ENCODE measurements around the gene MCUB.

MCUB gene

GRCh38 chr4:109684727-109685126 lies 124.7 kb downstream of the MCUB start:
- H3K36me3 ChIP-seq: peaks cover 37 to 90% (median 46%) of the 10 kb centered on the region in 11 experiments
- H4K20me1 ChIP-seq: no peaks in the 10 kb centered on the region
- peaks cover 3 to 11% (median 8%) of the 10 kb centered on the region in 11 experiments; a peak in 20 of 22 replicates for H3K9me3 ChIP-seq (replicated peaks in 1 of 11)
- TF ChIP-seq Cebpa-rat (IDR thresholded peaks at IDR 0.05): no peak
- no peak overlapping the region for H3K27ac ChIP-seq
- H3K9ac ChIP-seq: no peak overlapping the region
- H3K4me3 ChIP-seq: no peak overlapping the region
- no peak overlapping the region for H3K4me2 ChIP-seq
- H3K4me1 ChIP-seq: peaks cover 0 to 6% (median 0%) of the 10 kb centered on the region in 10 experiments; a peak in 1 of 20 replicates
- H3K27me3 ChIP-seq: no peaks in the 10 kb centered on the region

DNA sequence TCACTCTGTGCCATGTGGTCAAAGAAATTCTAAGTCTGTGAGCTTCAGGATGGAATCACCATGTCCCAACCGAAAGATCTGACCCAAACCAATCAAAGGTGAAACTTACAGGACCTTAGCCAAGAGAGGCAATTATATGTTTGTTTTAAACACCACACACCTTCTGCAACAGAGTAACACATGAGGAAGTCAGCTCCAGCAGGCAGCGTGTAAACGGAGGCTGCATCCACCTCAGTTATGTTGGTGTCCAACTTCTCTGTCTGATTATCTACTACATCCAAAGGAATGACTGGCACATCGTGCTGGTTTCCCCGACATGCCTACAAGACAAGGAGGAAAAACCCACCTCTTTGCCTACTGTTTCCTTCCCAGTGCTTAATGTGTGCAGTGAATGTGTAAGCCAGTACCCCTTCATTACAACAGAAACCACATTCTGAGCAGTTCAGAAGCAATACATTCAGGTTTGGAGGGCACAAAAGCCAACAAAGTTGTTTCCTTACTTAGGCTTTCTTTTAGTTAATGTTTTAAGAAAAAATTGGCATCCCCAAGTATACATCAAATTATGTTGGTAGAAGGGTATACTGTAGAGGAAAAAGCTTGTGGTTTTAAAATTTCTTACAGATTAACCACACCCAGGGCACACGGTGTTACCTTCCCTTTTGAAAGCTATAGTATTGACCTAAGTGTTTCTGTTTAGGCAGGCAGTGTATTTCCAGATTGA lies 130.8 kb downstream of the MCUB start:
- H3K27me3 ChIP-seq: no peaks in the 10 kb centered on the region
- no peaks in the 10 kb centered on the region for H3K9me3 ChIP-seq (replicated peaks in 1 of 11)
- H3K9ac ChIP-seq: no peak overlapping the region
- H3K4me1 ChIP-seq: peaks cover 0 to 6% (median 0%) of the 10 kb centered on the region in 10 experiments; a peak in 1 of 20 replicates
- peaks cover 68 to 99% (median 90%) of the 10 kb centered on the region in 11 experiments for H3K36me3 ChIP-seq
- H3K4me2 ChIP-seq: no peak overlapping the region
- peaks cover 0 to under 1% (median 0%) of the 10 kb centered on the region in 11 experiments; a peak in 2 of 22 replicates for H4K20me1 ChIP-seq
- H3K4me3 ChIP-seq: no peak overlapping the region
- H3K27ac ChIP-seq: no peak overlapping the region
- no peak for TF ChIP-seq Cebpa-rat (IDR thresholded peaks at IDR 0.05)

DNA sequence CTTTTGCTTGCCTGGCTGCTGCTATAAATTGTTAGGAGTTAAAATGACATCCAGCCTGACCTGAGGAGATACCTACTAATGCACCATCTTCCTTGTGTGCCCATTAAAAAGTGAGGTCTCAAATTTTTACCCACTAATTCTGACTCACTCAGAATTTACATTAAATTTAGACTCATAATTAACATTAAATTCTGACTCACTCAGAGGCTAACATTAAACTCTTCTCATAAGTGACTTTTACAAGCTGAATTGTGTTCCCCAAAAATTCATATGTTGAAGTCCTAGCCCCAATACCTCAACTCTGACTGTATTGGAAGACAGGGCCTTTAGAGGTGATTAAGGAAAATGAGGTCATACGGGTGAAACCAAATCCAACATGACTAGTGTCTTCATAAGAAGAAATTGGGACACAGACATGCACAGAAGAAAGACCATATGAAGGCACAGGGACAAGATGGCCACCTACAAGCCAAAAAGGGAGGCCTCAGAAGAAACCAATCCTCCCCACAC lies 131.4 kb downstream of the MCUB start:
- H3K4me1 ChIP-seq: peaks cover 0 to 6% (median 0%) of the 10 kb centered on the region in 10 experiments; a peak in 1 of 20 replicates
- no peak overlapping the region for H3K9ac ChIP-seq
- TF ChIP-seq Cebpa-rat (IDR thresholded peaks at IDR 0.05): no peak
- H3K4me2 ChIP-seq: no peak overlapping the region
- H4K20me1 ChIP-seq: peaks cover 0 to 4% (median 0%) of the 10 kb centered on the region in 11 experiments; a peak in 2 of 22 replicates
- H3K27me3 ChIP-seq: no peaks in the 10 kb centered on the region
- peaks cover 63 to 99% (median 89%) of the 10 kb centered on the region in 11 experiments for H3K36me3 ChIP-seq
- no peaks in the 10 kb centered on the region for H3K9me3 ChIP-seq (replicated peaks in 1 of 11)
- no peak overlapping the region for H3K27ac ChIP-seq
- no peak overlapping the region for H3K4me3 ChIP-seq

DNA sequence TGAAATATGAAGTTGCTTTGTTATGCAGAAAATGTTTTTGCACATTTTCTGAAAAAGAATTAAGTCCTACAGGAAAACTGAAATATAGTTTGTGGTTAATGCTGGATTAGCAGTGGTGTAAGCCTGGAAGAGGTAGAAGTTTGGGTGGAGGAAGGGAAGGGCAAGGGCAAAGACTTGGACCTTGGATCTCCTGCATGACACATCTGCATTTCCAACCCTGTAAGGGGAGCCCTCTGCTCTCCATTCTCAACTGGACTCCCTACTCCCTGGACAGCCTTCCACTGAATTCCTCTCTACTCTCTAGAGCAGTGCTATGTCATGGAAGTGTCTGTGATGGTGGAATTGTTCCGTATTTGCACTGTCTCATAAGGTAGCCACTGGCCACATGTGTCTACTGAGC lies 138.6 kb downstream of the MCUB start:
- no peak for TF ChIP-seq Cebpa-rat (IDR thresholded peaks at IDR 0.05)
- Histone ChIP-seq H3K4me3 (no peak overlapping the region), H3K4me1 (peaks cover 13 to 21% (median 16%) of the 10 kb centered on the region in 10 experiments), H3K9me3 (replicated peaks in 1 of 11) (no peaks in the 10 kb centered on the region), H4K20me1 (peaks cover 0 to 6% (median 0%) of the 10 kb centered on the region in 11 experiments; a peak in 3 of 22 replicates), H3K27ac (no peak overlapping the region), H3K27me3 (no peaks in the 10 kb centered on the region), H3K4me2 (no peak overlapping the region), H3K36me3 (peaks cover 7 to 50% (median 42%) of the 10 kb centered on the region in 11 experiments), H3K9ac (no peak overlapping the region)

DNA sequence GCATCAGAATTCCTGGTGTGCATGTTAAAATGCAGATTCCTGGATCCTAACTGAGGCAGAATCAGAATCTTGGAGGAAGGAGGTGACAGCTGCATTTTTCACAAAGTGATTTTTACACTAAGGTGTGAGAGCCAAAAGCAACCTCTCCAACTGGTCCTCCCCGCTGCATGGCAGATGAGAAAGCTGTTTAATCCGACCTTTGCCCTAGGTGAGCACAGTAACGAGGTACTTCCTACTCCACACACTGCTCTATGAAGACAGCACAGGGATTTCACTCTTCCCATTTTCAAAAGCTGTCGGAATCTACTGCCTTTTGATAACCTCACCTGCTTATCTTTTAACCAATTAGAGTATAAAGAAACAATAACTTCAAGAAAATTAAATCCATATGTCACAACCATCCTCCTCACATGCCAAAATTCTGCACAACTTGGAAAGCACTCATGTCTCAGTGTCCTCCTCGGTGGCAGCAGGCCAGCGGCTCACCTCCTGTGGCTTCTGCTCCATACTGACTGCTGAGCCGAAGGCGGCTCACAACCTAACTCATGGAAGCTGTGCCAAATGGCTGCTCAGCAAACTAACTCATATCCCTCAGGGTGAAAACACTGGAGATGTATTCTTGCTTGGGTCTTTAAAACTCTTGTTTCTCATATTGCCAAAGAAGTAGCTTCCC lies 139.6 kb downstream of the MCUB start:
- Histone ChIP-seq H3K4me1 (peaks cover 18 to 25% (median 23%) of the 10 kb centered on the region in 10 experiments), H3K4me2 (no peak overlapping the region), H3K9ac (no peak overlapping the region)

GRCh38 chr4:109701566-109702410 lies 141.7 kb downstream of the MCUB start:
- peaks cover 0 to 6% (median 0%) of the 10 kb centered on the region in 11 experiments; a peak in 2 of 22 replicates for H4K20me1 ChIP-seq
- H3K27me3 ChIP-seq: no peaks in the 10 kb centered on the region
- peak overlapping the region; percentile 74 to 95 (median 89) for H3K4me2 ChIP-seq
- H3K4me1 ChIP-seq: peaks cover 18 to 25% (median 23%) of the 10 kb centered on the region in 10 experiments
- no peak for TF ChIP-seq Cebpa-rat (IDR thresholded peaks at IDR 0.05)
- H3K4me3 ChIP-seq: peak overlapping the region; percentile 72 to 92 (median 78)
- H3K9ac ChIP-seq: peak overlapping the region; percentile 77 to 88 (median 85)
- H3K9me3 ChIP-seq (replicated peaks in 1 of 11): no peaks in the 10 kb centered on the region
- peak overlapping the region; percentile 48 to 86 (median 80); a peak in 21 of 22 replicates for H3K27ac ChIP-seq
- H3K36me3 ChIP-seq: peaks cover 7 to 22% (median 14%) of the 10 kb centered on the region in 11 experiments; a peak in 20 of 22 replicates

More for the DNA sequence above, 139.6 kb downstream of the MCUB start:
- Histone ChIP-seq H3K36me3 (peaks cover 7 to 40% (median 32%) of the 10 kb centered on the region in 11 experiments; a peak in 21 of 22 replicates), H3K4me3 (no peak overlapping the region), H3K27ac (no peak overlapping the region), H3K27me3 (no peaks in the 10 kb centered on the region), H3K9me3 (replicated peaks in 1 of 11) (no peaks in the 10 kb centered on the region), H4K20me1 (peaks cover 0 to 6% (median 0%) of the 10 kb centered on the region in 11 experiments; a peak in 3 of 22 replicates)
- TF ChIP-seq Cebpa-rat (IDR thresholded peaks at IDR 0.05): no peak

DNA sequence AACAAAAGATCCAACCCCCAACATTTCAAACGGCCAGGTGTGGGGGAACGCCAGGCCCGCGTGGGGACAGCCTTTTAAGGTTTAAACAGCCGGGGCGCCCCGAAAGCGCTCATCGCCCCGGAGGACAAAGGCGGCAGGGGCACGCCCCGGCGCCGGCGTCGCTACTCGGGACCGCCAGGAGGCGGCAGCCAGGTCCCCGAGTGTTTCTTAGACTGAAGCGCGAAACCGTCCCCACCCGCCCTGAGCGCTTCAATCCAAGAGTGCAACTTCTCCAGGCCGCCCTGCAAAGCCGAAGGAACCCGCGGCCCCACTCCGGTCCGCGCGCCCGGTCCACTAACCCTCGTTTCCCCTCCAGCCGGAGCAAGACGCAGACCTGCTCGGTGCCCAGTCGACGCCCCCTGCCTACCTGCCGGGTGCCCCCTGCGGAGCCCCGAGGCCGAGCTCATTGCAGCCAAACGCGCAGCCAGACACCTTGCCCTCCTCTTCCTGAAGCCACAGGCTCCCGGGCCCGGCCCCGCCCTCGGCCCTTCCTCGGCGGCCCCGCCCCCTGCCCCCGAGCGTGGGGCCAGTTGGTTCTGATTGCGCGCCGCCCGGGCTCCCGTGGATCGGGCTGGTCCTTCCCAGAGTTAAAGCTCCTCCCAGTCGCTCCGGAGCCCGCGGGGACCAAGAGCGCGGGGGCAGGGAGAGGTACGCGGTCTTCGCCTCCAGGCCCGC lies 143.1 kb downstream of the MCUB start, which contains the start of gene CASP6:
TSS of gene CASP6 (minus strand) at position 496 of the 714 bp plus-strand sequence. CDS start at position 446, 50 bp downstream.
- H3K27me3 ChIP-seq: no peaks in the 10 kb centered on the region
- H3K36me3 ChIP-seq: peaks cover 0 to 12% (median 1%) of the 10 kb centered on the region in 11 experiments; a peak in 10 of 22 replicates
- H3K4me1 ChIP-seq: peaks cover 18 to 25% (median 23%) of the 10 kb centered on the region in 10 experiments
- H4K20me1 ChIP-seq: peaks cover 0 to 6% (median 0%) of the 10 kb centered on the region in 11 experiments; a peak in 2 of 22 replicates
- peak within 1 kb of the TSS; percentile 74 to 95 (median 89) for H3K4me2 ChIP-seq
- no peak for TF ChIP-seq Cebpa-rat (IDR thresholded peaks at IDR 0.05)
- peak within 1 kb of the TSS; percentile 77 to 88 (median 85) for H3K9ac ChIP-seq
- no peaks in the 10 kb centered on the region for H3K9me3 ChIP-seq (replicated peaks in 1 of 11)
- peak within 1 kb of the TSS; percentile 72 to 92 (median 78) for H3K4me3 ChIP-seq
- peak within 1 kb of the TSS; percentile 48 to 86 (median 80); a peak in 21 of 22 replicates for H3K27ac ChIP-seq

Measured in BLaER1 treated with 17β-estradiol and CSF1 and Interleukin-3, amounts not matched to agents 10 nM and 100 nM (cell line).